ENCODE measurements around the gene SH3RF1.

The SH3RF1 gene

GRCh38 chr4:169236873-169237626, 33.7 kb downstream of the SH3RF1 start:
- H3K27me3 ChIP-seq (ENCODE audit: control insufficient read depth, low read length) = no peaks in the 10 kb centered on the region

GRCh38 chr4:169236078-169236477, 34.7 kb downstream of the SH3RF1 start:
- no peak overlapping the region for H3K27ac ChIP-seq (ENCODE audit: low read depth, low read length)
- H3K79me2 ChIP-seq (ENCODE audit: control insufficient read depth, low read length) = no peaks in the 10 kb centered on the region
- no peaks in the 10 kb centered on the region for H3F3A ChIP-seq (ENCODE audit: control insufficient read depth, insufficient read depth)
- H3K9me3 ChIP-seq (ENCODE audit: control insufficient read depth, insufficient read depth, low read length) = no peaks in the 10 kb centered on the region
- no peak overlapping the region for H3K4me3 ChIP-seq (ENCODE audit: low read length)
- H3K4me2 ChIP-seq (ENCODE audit: low read length) = no peak overlapping the region
- H3K36me3 ChIP-seq (ENCODE audit: control insufficient read depth, low read length) = no peaks in the 10 kb centered on the region
- TF ChIP-seq EZH2phosphoT487 (IDR thresholded peaks at IDR 0.05; ENCODE audit: borderline replicate concordance, low read length) (no peak), CTCF (IDR thresholded peaks at IDR 0.05; ENCODE audit: low read depth, low read length, poor library complexity, severe bottlenecking) (no peak)
- H4K20me1 ChIP-seq (ENCODE audit: control insufficient read depth, insufficient read depth, low read depth, low read length) = no peaks in the 10 kb centered on the region
- H3K9me2 ChIP-seq (replicated peaks; ENCODE audit: control insufficient read depth, low read length) = no peaks in the 10 kb centered on the region
- no peaks in the 10 kb centered on the region for H3K4me1 ChIP-seq (ENCODE audit: control insufficient read depth, low read length)
- H3K27me3 ChIP-seq (ENCODE audit: control insufficient read depth, low read length) = no peaks in the 10 kb centered on the region

More at GRCh38 chr4:169236873-169237626, 33.7 kb downstream of the SH3RF1 start:
- TF ChIP-seq EZH2phosphoT487 (IDR thresholded peaks at IDR 0.05; ENCODE audit: borderline replicate concordance, low read length) (no peak), CTCF (IDR thresholded peaks at IDR 0.05; ENCODE audit: low read depth, low read length, poor library complexity, severe bottlenecking) (no peak)
- Histone ChIP-seq H3K9me3 (ENCODE audit: control insufficient read depth, insufficient read depth, low read length) (no peaks in the 10 kb centered on the region), H3K9me2 (replicated peaks; ENCODE audit: control insufficient read depth, low read length) (no peaks in the 10 kb centered on the region), H3K4me3 (ENCODE audit: low read length) (no peak overlapping the region), H4K20me1 (ENCODE audit: control insufficient read depth, insufficient read depth, low read depth, low read length) (no peaks in the 10 kb centered on the region), H3K27ac (ENCODE audit: low read depth, low read length) (no peak overlapping the region), H3F3A (ENCODE audit: control insufficient read depth, insufficient read depth) (no peaks in the 10 kb centered on the region), H3K79me2 (ENCODE audit: control insufficient read depth, low read length) (no peaks in the 10 kb centered on the region), H3K4me1 (ENCODE audit: control insufficient read depth, low read length) (no peaks in the 10 kb centered on the region), H3K4me2 (ENCODE audit: low read length) (no peak overlapping the region), H3K36me3 (ENCODE audit: control insufficient read depth, low read length) (no peaks in the 10 kb centered on the region)

- H3K27me3 ChIP-seq (ENCODE audit: control insufficient read depth, low read length) = no peaks in the 10 kb centered on the region
- no peaks in the 10 kb centered on the region for H3K36me3 ChIP-seq (ENCODE audit: control insufficient read depth, low read length)
- no peaks in the 10 kb centered on the region for H4K20me1 ChIP-seq (ENCODE audit: control insufficient read depth, insufficient read depth, low read depth, low read length)
- H3K4me1 ChIP-seq (ENCODE audit: control insufficient read depth, low read length) = no peaks in the 10 kb centered on the region
- H3K4me2 ChIP-seq (ENCODE audit: low read length) = no peak overlapping the region
- H3F3A ChIP-seq (ENCODE audit: control insufficient read depth, insufficient read depth) = no peaks in the 10 kb centered on the region
- TF ChIP-seq CTCF (IDR thresholded peaks at IDR 0.05; ENCODE audit: low read depth, low read length, poor library complexity, severe bottlenecking) (no peak), EZH2phosphoT487 (IDR thresholded peaks at IDR 0.05; ENCODE audit: borderline replicate concordance, low read length) (no peak)
- no peaks in the 10 kb centered on the region for H3K9me3 ChIP-seq (ENCODE audit: control insufficient read depth, insufficient read depth, low read length)
- no peak overlapping the region for H3K27ac ChIP-seq (ENCODE audit: low read depth, low read length)
- H3K9me2 ChIP-seq (replicated peaks; ENCODE audit: control insufficient read depth, low read length) = no peaks in the 10 kb centered on the region
- no peaks in the 10 kb centered on the region for H3K79me2 ChIP-seq (ENCODE audit: control insufficient read depth, low read length)
- H3K4me3 ChIP-seq (ENCODE audit: low read length) = no peak overlapping the region
Measured at GRCh38 chr4:169234137-169234855, 36.5 kb downstream of the SH3RF1 start.

Data from DOHH2 (cell line).